SK-N-SH treated with all-trans-retinoic acid at 6 μM for 48 hours (cell line): ENCODE results near the gene RPS6KA1.
"Not testable (repeated sequence)": the region's sequence is repeated elsewhere in the genome, so short reads cannot be mapped to it uniquely, and the experiment has no call there.

Experiments used
- ATAC-seq: fragments of 200-7000 bp; cut with Tn5 transposase; 3 replicates; pipeline ENCODE4 v1.9.1; 2020; ENCODE audit warnings: mild to moderate bottlenecking, moderate library complexity
- ARNTL ChIP-seq: fragments of 450-650 bp; formaldehyde crosslinking; IDR thresholded peaks from 2 replicates; pipeline ENCODE4 v1.5.0; 2020; ENCODE audit warnings: low read depth, mild to moderate bottlenecking, moderate library complexity, borderline replicate concordance
- BACH2 ChIP-seq: fragments of 250-450 bp; sonication (Bioruptor Pico); IDR thresholded peaks from 2 replicates; pipeline ENCODE4 v1.9.0; 2021; ENCODE audit warnings: mild to moderate bottlenecking, borderline replicate concordance
- CREB5 ChIP-seq: fragments of 250-450 bp; sonication (Bioruptor Pico); IDR thresholded peaks from 2 replicates; pipeline ENCODE4 v1.5.1; 2020; ENCODE audit warnings: low read depth, mild to moderate bottlenecking, moderate library complexity
- CSDC2 ChIP-seq: fragments of 250-450 bp; sonication (Bioruptor Pico); IDR thresholded peaks from 2 replicates; pipeline ENCODE4 v1.5.0; 2020; ENCODE audit warnings: mild to moderate bottlenecking, moderate library complexity
- CSRNP3 ChIP-seq: fragments of 250-450 bp; sonication (Bioruptor Pico); IDR thresholded peaks from 2 replicates; pipeline ENCODE4 v1.5.1; 2021; ENCODE audit warnings: mild to moderate bottlenecking, moderate library complexity
- ESRRG ChIP-seq: fragments of 250-450 bp; sonication (Bioruptor Pico); IDR thresholded peaks from 2 replicates; pipeline ENCODE4 v1.6.1; 2021; ENCODE audit warnings: mild to moderate bottlenecking
- GLIS3 ChIP-seq: fragments of 250-450 bp; sonication (Bioruptor Pico); IDR thresholded peaks from 2 replicates; pipeline ENCODE4 v1.5.0; 2020; ENCODE audit warnings: mild to moderate bottlenecking, moderate library complexity
- OSR1 ChIP-seq: fragments of 250-450 bp; sonication (Bioruptor Pico); IDR thresholded peaks from 2 replicates; pipeline ENCODE4 v1.8.0; 2022; ENCODE audit warnings: moderate library complexity, mild to moderate bottlenecking, inconsistent platforms
- POU6F1 ChIP-seq: fragments of 250-450 bp; sonication (Bioruptor Pico); IDR thresholded peaks from 2 replicates; pipeline ENCODE4 v1.8.0; 2021; ENCODE audit warnings: low read depth, mild to moderate bottlenecking, moderate library complexity, borderline replicate concordance
- SNAI2 ChIP-seq: fragments of 250-450 bp; sonication (Bioruptor Pico); IDR thresholded peaks from 2 replicates; pipeline ENCODE4 v1.5.0; 2020; ENCODE audit warnings: mild to moderate bottlenecking, moderate library complexity
- TCF4 ChIP-seq: fragments of 250-450 bp; sonication (Bioruptor Pico); IDR thresholded peaks from 2 replicates; pipeline ENCODE4 v1.8.0; 2021; ENCODE audit warnings: mild to moderate bottlenecking, moderate library complexity, borderline replicate concordance
- TOX ChIP-seq: fragments of 250-450 bp; sonication (Bioruptor Pico); IDR thresholded peaks from 2 replicates; pipeline ENCODE4 v1.8.0; 2021; ENCODE audit warnings: mild to moderate bottlenecking, moderate library complexity, borderline replicate concordance
- TSHZ2 ChIP-seq: fragments of 250-450 bp; sonication (Bioruptor Pico); IDR thresholded peaks from 2 replicates; pipeline ENCODE4 v1.5.0; 2020; ENCODE audit warnings: mild to moderate bottlenecking, moderate library complexity
- ZFP3 ChIP-seq: fragments of 250-450 bp; sonication (Bioruptor Pico); IDR thresholded peaks from 2 replicates; pipeline ENCODE4 v1.5.0; 2020; ENCODE audit warnings: mild to moderate bottlenecking, moderate library complexity
- ZFP30 ChIP-seq: fragments of 450-650 bp; formaldehyde crosslinking; IDR thresholded peaks from 2 replicates; pipeline ENCODE4 v1.5.0; 2022; ENCODE audit warnings: mild to moderate bottlenecking, moderate library complexity
- ZNF565 ChIP-seq: fragments of 450-650 bp; formaldehyde crosslinking; conservative IDR thresholded peaks from 2 replicates; pipeline ENCODE4 v1.5.0; 2020; ENCODE audit warnings: low read depth, mild to moderate bottlenecking, moderate library complexity
- ZNF70 ChIP-seq: fragments of 450-650 bp; formaldehyde crosslinking; IDR thresholded peaks from 2 replicates; pipeline ENCODE4 v1.5.0; 2020; ENCODE audit warnings: mild to moderate bottlenecking, moderate library complexity
- ZNF8 ChIP-seq: fragments of 450-650 bp; formaldehyde crosslinking; IDR thresholded peaks from 2 replicates; pipeline ENCODE4 v1.5.0; 2020; ENCODE audit warnings: mild to moderate bottlenecking, moderate library complexity

Gene RPS6KA1

DNA sequence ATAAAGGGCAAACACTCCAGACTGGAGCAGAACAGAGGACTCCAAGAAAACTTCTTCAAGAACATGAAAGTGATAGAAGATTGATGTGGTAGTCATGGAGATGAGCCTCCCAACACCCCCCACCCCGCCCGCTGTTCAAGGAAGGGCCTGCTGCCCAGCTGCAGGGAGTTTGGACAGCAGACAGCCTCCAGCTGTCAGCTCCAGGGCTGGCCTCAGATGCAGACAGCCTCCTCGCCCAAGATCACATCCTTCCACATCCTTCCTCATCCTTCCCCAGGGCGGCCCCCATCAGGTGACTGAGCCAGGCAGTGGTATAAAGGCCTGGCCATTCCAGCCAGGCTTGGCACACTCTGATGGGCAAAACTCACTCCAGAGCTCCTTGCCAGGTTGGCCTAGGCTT lies 32.7 kb upstream of the RPS6KA1 start:
- ATAC-seq = no peak
- TF ChIP-seq ZNF8 (CRISPR knock-in tag) (no peak), ZFP3 (no peak), POU6F1 (CRISPR knock-in tag) (no peak), SNAI2 (CRISPR knock-in tag) (no peak)

GRCh38 chr1:26498894-26499293 lies 30.7 kb upstream of the RPS6KA1 start:
- ATAC-seq = no peak

DNA sequence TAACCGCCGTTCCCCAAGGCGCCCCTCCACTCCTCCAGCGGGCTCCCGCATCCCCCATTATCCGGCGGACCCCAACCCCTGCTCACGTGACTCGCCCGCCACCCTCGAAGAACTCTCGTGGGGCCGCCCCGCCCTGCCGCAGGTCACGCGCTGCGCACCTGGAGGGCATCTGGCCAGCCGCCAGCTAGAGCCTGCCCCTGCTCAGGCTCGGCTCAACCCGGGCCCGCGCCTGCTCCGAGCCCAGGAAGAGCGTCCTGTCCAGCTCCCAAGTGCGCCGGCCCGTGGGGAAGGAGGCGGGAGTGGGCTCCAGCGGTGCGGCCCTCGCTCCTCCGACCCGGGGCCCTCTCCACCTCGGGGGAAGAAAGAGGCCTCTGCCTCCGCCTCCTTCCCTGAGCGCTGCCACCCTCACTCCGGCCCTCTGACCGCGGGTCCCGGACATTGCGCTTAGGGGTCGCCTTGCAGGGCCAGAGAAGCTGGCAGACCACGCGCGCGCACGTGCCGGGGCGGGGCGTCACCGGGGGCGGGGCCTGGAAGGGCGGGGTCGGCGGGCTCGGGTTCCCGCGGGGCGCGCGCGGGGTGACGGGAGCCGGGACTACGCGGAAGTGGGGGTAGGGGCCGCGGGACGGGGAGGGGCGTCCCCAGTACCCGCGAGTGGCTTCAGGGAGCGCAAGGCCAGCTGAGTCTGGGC lies 28.9 kb upstream of the RPS6KA1 start:
- TF ChIP-seq CSRNP3 (CRISPR knock-in tag) (no peak), ZNF565 (CRISPR knock-in tag) (0 out of 2 replicates have a peak, but pooled peaks have one; percentile 33)
- ATAC-seq = peak; percentile 88

More at GRCh38 chr1:26498894-26499293, 30.7 kb upstream of the RPS6KA1 start:
- TF ChIP-seq ESRRG (no peak), POU6F1 (CRISPR knock-in tag) (no peak), TCF4 (CRISPR knock-in tag) (no peak), ZNF70 (CRISPR knock-in tag) (no peak), ZFP30 (no peak), ZFP3 (no peak), CSRNP3 (CRISPR knock-in tag) (no peak), CSDC2 (no peak), BACH2 (no peak)
- TF ChIP-seq, all 23 proteins: peak for 0

DNA sequence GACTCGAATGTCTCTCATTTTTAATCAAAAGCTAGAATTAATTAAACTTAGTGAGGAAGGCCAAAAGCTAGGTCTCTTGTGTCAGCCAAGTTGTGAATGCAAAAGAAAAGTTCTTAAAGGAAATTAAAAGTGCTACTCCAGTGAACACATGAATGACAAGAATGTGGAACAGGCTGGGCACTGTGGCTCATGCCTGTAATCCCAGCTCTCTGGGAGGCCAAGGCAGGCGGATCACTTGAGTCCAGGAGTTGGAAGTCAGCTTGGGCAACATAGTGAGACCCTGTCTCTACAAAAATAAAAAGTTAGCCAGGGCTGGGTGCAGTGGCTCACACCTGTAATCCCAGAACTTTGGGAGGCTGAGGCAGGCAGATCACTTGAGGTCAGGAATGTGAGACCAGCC lies 18.9 kb upstream of the RPS6KA1 start:
- not testable (repeated sequence) for ATAC-seq

DNA sequence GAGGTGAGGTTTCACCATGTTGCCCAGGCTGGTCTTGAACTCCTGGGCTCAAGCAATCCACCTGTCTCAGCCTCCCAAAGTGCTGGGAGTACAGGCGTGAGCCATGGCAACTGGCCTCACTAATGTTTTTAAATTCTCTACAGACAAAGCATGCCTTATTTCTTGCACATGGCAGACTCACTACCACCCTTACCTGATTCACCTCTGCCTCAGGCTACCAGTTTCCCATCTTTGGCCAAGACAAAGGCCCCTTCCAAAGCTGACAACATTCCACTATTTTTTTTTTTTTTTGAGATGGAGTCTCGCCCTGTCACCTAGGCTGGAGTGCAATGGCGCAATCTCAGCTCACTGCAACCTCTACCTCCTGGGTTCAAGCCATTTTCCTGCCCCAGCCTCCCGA lies 13.7 kb upstream of the RPS6KA1 start:
- not testable (repeated sequence) for ATAC-seq

DNA sequence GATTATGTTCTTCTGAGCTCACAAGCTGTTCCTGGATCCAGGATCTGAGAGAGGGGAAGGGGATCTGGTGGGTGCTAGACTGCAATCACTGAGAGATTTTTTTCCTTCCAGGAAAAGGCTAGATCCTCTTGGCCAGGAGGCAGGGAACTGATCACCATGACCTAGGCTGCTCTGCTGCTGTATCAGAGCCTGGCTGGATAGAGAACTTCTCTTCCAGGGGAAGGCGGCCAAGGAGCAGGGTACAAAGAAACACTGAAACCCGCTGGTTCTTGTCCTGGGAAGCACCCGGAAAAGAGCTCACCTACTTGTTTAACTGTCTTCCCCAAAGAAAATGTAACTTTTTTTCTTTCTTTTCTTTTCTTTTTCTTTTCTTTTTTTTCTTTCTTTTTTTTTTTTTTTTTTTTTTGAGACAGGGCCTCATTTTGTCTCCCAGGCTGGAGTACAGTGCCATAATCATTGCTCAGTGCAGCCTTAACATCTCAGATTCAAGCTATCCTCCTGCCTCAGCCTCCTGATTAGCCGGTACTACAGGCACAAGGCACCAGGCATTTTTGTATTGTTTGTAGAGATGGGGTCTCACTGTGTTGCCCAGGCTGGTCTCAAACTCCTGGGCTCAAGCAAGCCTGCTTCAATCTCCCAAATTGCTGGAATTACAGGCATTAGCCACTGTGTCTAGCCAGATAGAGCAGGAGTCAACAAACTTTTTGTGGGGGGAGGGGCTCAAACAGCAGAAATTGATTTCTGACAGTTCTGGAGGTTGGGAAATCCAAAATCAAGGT lies 12.4 kb upstream of the RPS6KA1 start:
- no peak for ATAC-seq
- no peak for TF ChIP-seq ZNF70 (CRISPR knock-in tag)
- TF ChIP-seq ZFP30 = no peak
- no peak for TF ChIP-seq ESRRG
- TF ChIP-seq ZNF565 (CRISPR knock-in tag) = no peak
- TF ChIP-seq POU6F1 (CRISPR knock-in tag) = no peak
- no peak for TF ChIP-seq CREB5 (CRISPR knock-in tag)
- no peak for TF ChIP-seq ARNTL (CRISPR knock-in tag)
- no peak for TF ChIP-seq GLIS3 (CRISPR knock-in tag)
- TF ChIP-seq TOX (CRISPR knock-in tag) = no peak
- TF ChIP-seq SNAI2 (CRISPR knock-in tag) = no peak
- TF ChIP-seq OSR1 (CRISPR knock-in tag) = no peak
- TF ChIP-seq TCF4 (CRISPR knock-in tag) = no peak
- TF ChIP-seq TSHZ2 (CRISPR knock-in tag) = no peak
- no peak for TF ChIP-seq ZNF8 (CRISPR knock-in tag)
